Neural progenitor cell (in vitro differentiated cells): ENCODE data around the gene RPS6KA2.

ENCODE experiments used
- EZH2 ChIP-seq: fragments of 200-600 bp; sonication (generic); IDR thresholded peaks from 2 replicates; pipeline ENCODE4 v1.6.1; 2017; ENCODE audit warnings: antibody characterized with exemption, mild to moderate bottlenecking, moderate library complexity
- EZH2phosphoT487 ChIP-seq: fragments of 200-600 bp; sonication (generic); IDR thresholded peaks from 2 replicates; pipeline ENCODE4 v1.6.1; 2017; ENCODE audit warnings: antibody characterized with exemption
- TF ChIP-seq, protein P1 (sequence below): fragments of 200-600 bp; sonication (generic); IDR thresholded peaks from 2 replicates; pipeline ENCODE4 v1.5.1; 2017; ENCODE audit warnings: antibody characterized with exemption, mild to moderate bottlenecking

DNA sequence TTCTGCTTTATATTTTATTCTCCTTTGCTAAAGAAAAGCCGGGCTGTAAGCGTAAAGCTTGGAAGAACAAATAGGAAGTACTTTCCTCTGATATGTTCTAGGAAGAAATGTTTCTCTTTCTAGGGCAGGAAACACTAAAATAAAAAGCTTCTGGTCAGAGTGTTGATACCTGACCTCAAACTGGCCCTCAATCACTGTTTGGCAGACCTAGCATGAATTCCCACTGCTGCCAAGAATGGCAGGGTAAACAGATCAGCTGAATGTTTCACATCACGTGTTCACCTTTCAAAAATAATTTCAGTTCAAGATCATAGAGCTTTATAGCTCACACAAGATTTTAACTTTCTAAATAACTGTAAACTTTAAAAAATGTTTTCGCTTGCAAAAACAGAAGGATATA is 247.3 kb downstream of the RPS6KA2 start:
- no peak for TF ChIP-seq EZH2
- TF ChIP-seq, protein P1, sequence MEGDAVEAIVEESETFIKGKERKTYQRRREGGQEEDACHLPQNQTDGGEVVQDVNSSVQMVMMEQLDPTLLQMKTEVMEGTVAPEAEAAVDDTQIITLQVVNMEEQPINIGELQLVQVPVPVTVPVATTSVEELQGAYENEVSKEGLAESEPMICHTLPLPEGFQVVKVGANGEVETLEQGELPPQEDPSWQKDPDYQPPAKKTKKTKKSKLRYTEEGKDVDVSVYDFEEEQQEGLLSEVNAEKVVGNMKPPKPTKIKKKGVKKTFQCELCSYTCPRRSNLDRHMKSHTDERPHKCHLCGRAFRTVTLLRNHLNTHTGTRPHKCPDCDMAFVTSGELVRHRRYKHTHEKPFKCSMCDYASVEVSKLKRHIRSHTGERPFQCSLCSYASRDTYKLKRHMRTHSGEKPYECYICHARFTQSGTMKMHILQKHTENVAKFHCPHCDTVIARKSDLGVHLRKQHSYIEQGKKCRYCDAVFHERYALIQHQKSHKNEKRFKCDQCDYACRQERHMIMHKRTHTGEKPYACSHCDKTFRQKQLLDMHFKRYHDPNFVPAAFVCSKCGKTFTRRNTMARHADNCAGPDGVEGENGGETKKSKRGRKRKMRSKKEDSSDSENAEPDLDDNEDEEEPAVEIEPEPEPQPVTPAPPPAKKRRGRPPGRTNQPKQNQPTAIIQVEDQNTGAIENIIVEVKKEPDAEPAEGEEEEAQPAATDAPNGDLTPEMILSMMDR = no peak
- no peak for TF ChIP-seq EZH2phosphoT487
